HepG2 (cell line): ENCODE measurements around the gene B4GALT2. TPM values are rescaled to one million over a fixed set of nuclear protein-coding genes. Genes with fewer than 3 reads are reported as not detected.

Experiments used
- ATAC-seq: fragments of 200-7000 bp; cut with Tn5 transposase; 3 replicates; pipeline ENCODE4 v1.9.1; 2020; ENCODE audit warnings: mild to moderate bottlenecking, moderate library complexity
- BruUV-seq: library from RNA; stranded (reverse); fragments of 400-500 nt; replicated peaks from 2 replicates; lab custom pipeline; 2021; lab: Mats Ljungman, UMichigan
- CTCF ChIA-PET: fragments of 300-600 bp; formaldehyde crosslinking; extraction: SDS; loops from one replicate; lab custom pipeline; 2021; ENCODE audit warnings: low total read pairs, inconsistent platforms, low intra/inter-chr PET ratio; lab: Yijun Ruan, JAX
- POLR2A ChIA-PET: fragments of 350-600 bp; sonication (Branson Sonifier 250); formaldehyde crosslinking; loops from one replicate; lab custom pipeline; 2020; ENCODE audit warnings: antibody characterized with exemption, inconsistent platforms; lab: Yijun Ruan, JAX
- DNase-seq: peaks from one replicate; pipeline ENCODE4 v3.0.0-alpha.2; 2015; ENCODE audit warnings: low spot score
- FAIRE-seq: peaks from 3 replicates; lab custom pipeline; 2011; peaks lifted over from hg19 to GRCh38; lab: Jason Lieb, UNC
- H2AFZ ChIP-seq: one replicate; pipeline ENCODE4 v1.6.1; 2011; ENCODE audit warnings: low read length, inconsistent platforms
- H3K27ac ChIP-seq: fragments of 300-600 bp; 3 replicates; pipeline ENCODE4 v1.8.0; 2011; ENCODE audit warnings: mixed run types, mild to moderate bottlenecking, mixed read lengths, low read length, inconsistent platforms; ENCODE audit not compliant: insufficient read depth; ENCODE audit errors: extremely low read length
- H3K27me3 ChIP-seq, 2 experiments: fragments of 200-600 bp in 1 of 2; 2 replicates in 1 of 2; 3 replicates in 1 of 2; pipeline versions ENCODE4 v1.6.0 to v1.8.0; 2011; ENCODE audit warnings: low read length in 2 of 2, mild to moderate bottlenecking in 2 of 2, moderate library complexity in 2 of 2, inconsistent platforms in 1 of 2; ENCODE audit not compliant: insufficient read depth in 2 of 2, control insufficient read depth in 1 of 2
- H3K36me3 ChIP-seq, 2 experiments: fragments of 200-600 bp in 1 of 2; replicated peaks in 1 of 2; 2 replicates in 1 of 2; 3 replicates in 1 of 2; pipeline versions ENCODE4 v1.5.1 to v1.8.0; 2011; ENCODE audit warnings: low read length in 2 of 2, inconsistent platforms in 1 of 2; ENCODE audit not compliant: insufficient read depth in 2 of 2, control insufficient read depth in 1 of 2
- H3K4me1 ChIP-seq: 2 replicates; pipeline ENCODE4 v1.5.1; 2012; ENCODE audit warnings: low read length, inconsistent platforms; ENCODE audit not compliant: insufficient read depth
- H3K4me2 ChIP-seq: 2 replicates; pipeline ENCODE4 v1.6.0; 2011; ENCODE audit warnings: low read depth, low read length, inconsistent platforms
- H3K4me3 ChIP-seq, 3 experiments: fragments of 200-600 bp in 1 of 3; sonication (generic), shearing (Covaris generic) in 1 of 3; replicated peaks in 1 of 3; 2 replicates each; pipeline ENCODE4 v1.5.1; 2011 to 2016; ENCODE audit warnings: low read length in 3 of 3, inconsistent platforms in 2 of 3, low read depth in 2 of 3, mild to moderate bottlenecking in 2 of 3, control low read depth in 1 of 3, mixed read lengths in 1 of 3; ENCODE audit not compliant: insufficient read depth in 1 of 3
- H3K79me2 ChIP-seq: one replicate; pipeline ENCODE4 v1.6.1; 2011; ENCODE audit warnings: low read length, inconsistent platforms; ENCODE audit not compliant: insufficient read depth
- H3K9ac ChIP-seq: 2 replicates; pipeline ENCODE4 v1.6.0; 2011; ENCODE audit warnings: mild to moderate bottlenecking, low read depth, low read length, inconsistent platforms; ENCODE audit not compliant: insufficient read depth
- H3K9me3 ChIP-seq: 2 replicates; pipeline ENCODE4 v1.5.1; 2012; ENCODE audit warnings: mild to moderate bottlenecking, low read length
- H4K20me1 ChIP-seq: 2 replicates; pipeline ENCODE4 v1.6.0; 2011; ENCODE audit warnings: inconsistent platforms, mild to moderate bottlenecking, low read length, moderate library complexity; ENCODE audit not compliant: insufficient read depth
- FOXO4 ChIP-seq: sonication (generic); formaldehyde crosslinking; conservative IDR thresholded peaks from 2 replicates; pipeline ENCODE4 v1.8.1; 2023; ENCODE audit warnings: missing genetic modification reagents
- ZFX ChIP-seq: sonication (generic); formaldehyde crosslinking; IDR thresholded peaks from 2 replicates; pipeline ENCODE4 v1.4.0; 2020; ENCODE audit warnings: mild to moderate bottlenecking, low read depth, missing genetic modification reagents, moderate library complexity
- ZNF670 ChIP-seq: sonication (generic); formaldehyde crosslinking; IDR thresholded peaks from 2 replicates; pipeline ENCODE4 v1.8.0; 2022; ENCODE audit warnings: mild to moderate bottlenecking, missing genetic modification reagents, borderline replicate concordance
- WGBS: methylation state at CpG from one replicate; pipeline ENCODE4 v1.1.6; 2017; ENCODE audit warnings: low lambda C conversion rate; 5-methylcytosine and 5-hydroxymethylcytosine counted together
- in situ Hi-C: cut with HindIII; loops from 2 replicates; pipeline ENCODE4 v1.10.0; 2017; ENCODE audit warnings: low pct_unique_long_range_greater_than_20kb; ENCODE audit not compliant: extremely low pct_ligation_motif_present
- intact Hi-C: fragments of 100-400 bp; cut with micrococcal nuclease; formaldehyde crosslinking; loops from one replicate; pipeline ENCODE4 v1.10.0; 2022; ENCODE audit not compliant: unreplicated experiment
- polyA plus RNA-seq, 8 experiments: library from polyadenylated mRNA; depleted of rRNA in 3 of 8; stranded (reverse) in 7 of 8; unstranded in 1 of 8; fragments of >200 nt; fragmentation: Illumina TruSeq in 4 of 8; extraction: Trizol in 4 of 8; gene quantifications; 2 replicates each; pipeline versions ENCODE4 v1.2.1 to v1.2.3, GENCODE V29; 2011 to 2016; ENCODE audit warnings: low read depth in 4 of 8, missing spikeins in 1 of 8, mixed read lengths in 1 of 8; ENCODE audit not compliant: insufficient read depth in 1 of 8
- total RNA-seq, 5 experiments: library from RNA; depleted of rRNA; stranded (reverse); fragments of >200 nt; fragmentation: Illumina TruSeq; extraction: Trizol; gene quantifications; 2 replicates each; pipeline ENCODE4 v1.2.3, GENCODE V29; 2016; ENCODE audit warnings: low read depth in 1 of 5
- TF ChIP-seq, protein P1 (sequence below): IDR thresholded peaks from 2 replicates; pipeline ENCODE4 v1.4.0; 2020; ENCODE audit warnings: mild to moderate bottlenecking, missing genetic modification reagents

B4GALT2 gene
- total and polyA plus RNA-seq, 2 of the 13 experiments (the other 11 are each of a cell fraction or from before 2014, with no cell fraction given): 41.9 to 78.0 TPM

- Histone ChIP-seq H4K20me1 (no peaks in the 10 kb centered on the region), H3K27ac (no peak overlapping the region), H3K79me2 (no peaks in the 10 kb centered on the region), H3K4me1 (peaks cover 58% of the 10 kb centered on the region), H3K36me3 (0 out of 5 replicates have a peak, but pooled peaks cover 0 to 4% of the 10 kb centered on the region in 2 experiments), H3K9ac (no peak overlapping the region; the same call in 1 of the 2 replicates), H3K4me2 (peak overlapping the region; percentile 95), H3K4me3 (peak overlapping the region in 2 of 3 experiments; percentile 23 to 91; a peak in 1 of 6 replicates), H3K9me3 (no peaks in the 10 kb centered on the region), H2AFZ (no peak overlapping the region), H3K27me3 (0 out of 5 replicates have a peak, but pooled peaks cover 0 to 2% of the 10 kb centered on the region in 2 experiments)
- ChIA-PET POLR2A (interaction anchor here (0.7 to 5.4 kb wide), 7 partner anchors 10 to 99 kb away, joined by 3 to 32 read pairs (median 9); partner anchors contain the start of genes ARTN and ATP6V0B), CTCF (no interaction called here)
- in situ Hi-C loops (loop anchor here (5.0 kb wide), 1 partner anchor 36 kb away; no protein-coding TSS in a partner anchor), intact Hi-C loops (loop anchor here (10.0 kb wide), 1 partner anchor 98 kb away; the partner anchor contains the start of gene ARTN)
- FAIRE-seq: no peak
- ATAC-seq: no peak
- WGBS: 40% methylated on average over 8 of the region's 8 CpGs
- BruUV-seq: no TSS peak
- no peak for TF ChIP-seq ZNF670 (CRISPR knock-in tag)
- 0 out of 2 replicates have a peak, but pooled peaks have one; percentile 44 for TF ChIP-seq FOXO4 (CRISPR knock-in tag)
- DNase-seq: no peak
Observed at GRCh38 chr1:44033041-44033575, 54.1 kb downstream of the B4GALT2 start.

DNA sequence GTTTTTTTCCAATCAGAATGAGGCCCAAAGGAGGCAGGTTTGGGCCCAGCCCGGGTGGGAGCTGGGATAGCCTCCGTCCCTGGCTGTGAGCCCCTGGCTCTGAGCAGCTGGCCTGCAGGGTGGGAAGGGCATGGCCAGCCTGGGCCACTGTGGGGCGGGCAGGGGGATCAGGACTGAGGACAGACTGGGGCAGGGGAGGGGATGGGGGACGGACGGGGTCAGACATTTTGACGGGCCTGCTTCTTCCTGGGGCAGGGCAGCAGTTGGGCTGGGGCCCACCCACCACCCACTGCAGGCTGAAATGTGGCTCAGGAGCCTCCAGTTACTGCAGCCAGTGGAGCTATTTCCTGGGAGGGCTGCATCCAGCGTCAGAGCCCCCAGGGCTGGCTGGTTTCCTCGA is 54.7 kb downstream of the B4GALT2 start:
- Histone ChIP-seq H3K27ac (no peak overlapping the region), H4K20me1 (no peaks in the 10 kb centered on the region), H3K9me3 (no peaks in the 10 kb centered on the region), H3K4me2 (peak overlapping the region; percentile 95), H3K4me3 (no peak overlapping the region; a peak in 1 of 6 replicates), H3K27me3 (0 out of 5 replicates have a peak, but pooled peaks cover 0 to 2% of the 10 kb centered on the region in 2 experiments), H3K79me2 (no peaks in the 10 kb centered on the region), H2AFZ (no peak overlapping the region), H3K4me1 (peaks cover 57% of the 10 kb centered on the region), H3K36me3 (0 out of 5 replicates have a peak, but pooled peaks cover 0 to 3% of the 10 kb centered on the region in 2 experiments), H3K9ac (no peak overlapping the region; the same call in 1 of the 2 replicates)
- ATAC-seq (no peak), DNase-seq (no peak), FAIRE-seq (no peak)
- TF ChIP-seq, protein P1, sequence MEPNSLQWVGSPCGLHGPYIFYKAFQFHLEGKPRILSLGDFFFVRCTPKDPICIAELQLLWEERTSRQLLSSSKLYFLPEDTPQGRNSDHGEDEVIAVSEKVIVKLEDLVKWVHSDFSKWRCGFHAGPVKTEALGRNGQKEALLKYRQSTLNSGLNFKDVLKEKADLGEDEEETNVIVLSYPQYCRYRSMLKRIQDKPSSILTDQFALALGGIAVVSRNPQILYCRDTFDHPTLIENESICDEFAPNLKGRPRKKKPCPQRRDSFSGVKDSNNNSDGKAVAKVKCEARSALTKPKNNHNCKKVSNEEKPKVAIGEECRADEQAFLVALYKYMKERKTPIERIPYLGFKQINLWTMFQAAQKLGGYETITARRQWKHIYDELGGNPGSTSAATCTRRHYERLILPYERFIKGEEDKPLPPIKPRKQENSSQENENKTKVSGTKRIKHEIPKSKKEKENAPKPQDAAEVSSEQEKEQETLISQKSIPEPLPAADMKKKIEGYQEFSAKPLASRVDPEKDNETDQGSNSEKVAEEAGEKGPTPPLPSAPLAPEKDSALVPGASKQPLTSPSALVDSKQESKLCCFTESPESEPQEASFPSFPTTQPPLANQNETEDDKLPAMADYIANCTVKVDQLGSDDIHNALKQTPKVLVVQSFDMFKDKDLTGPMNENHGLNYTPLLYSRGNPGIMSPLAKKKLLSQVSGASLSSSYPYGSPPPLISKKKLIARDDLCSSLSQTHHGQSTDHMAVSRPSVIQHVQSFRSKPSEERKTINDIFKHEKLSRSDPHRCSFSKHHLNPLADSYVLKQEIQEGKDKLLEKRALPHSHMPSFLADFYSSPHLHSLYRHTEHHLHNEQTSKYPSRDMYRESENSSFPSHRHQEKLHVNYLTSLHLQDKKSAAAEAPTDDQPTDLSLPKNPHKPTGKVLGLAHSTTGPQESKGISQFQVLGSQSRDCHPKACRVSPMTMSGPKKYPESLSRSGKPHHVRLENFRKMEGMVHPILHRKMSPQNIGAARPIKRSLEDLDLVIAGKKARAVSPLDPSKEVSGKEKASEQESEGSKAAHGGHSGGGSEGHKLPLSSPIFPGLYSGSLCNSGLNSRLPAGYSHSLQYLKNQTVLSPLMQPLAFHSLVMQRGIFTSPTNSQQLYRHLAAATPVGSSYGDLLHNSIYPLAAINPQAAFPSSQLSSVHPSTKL (CRISPR knock-in tag): no peak
- TF ChIP-seq ZFX (CRISPR knock-in tag): 0 out of 2 replicates have a peak, but pooled peaks have one; percentile 5
- ChIA-PET CTCF (no interaction called here), POLR2A (interaction anchor here (0.7 to 5.4 kb wide), 4 partner anchors 10 to 56 kb away, joined by 3 to 22 read pairs (median 3); no protein-coding TSS in a partner anchor)
- BruUV-seq: no TSS peak
- WGBS: 13% methylated on average over 4 of the region's 8 CpGs
- intact Hi-C loops: loop anchor here (10.0 kb wide), 1 partner anchor 99 kb away; the partner anchor contains the start of gene ARTN
- in situ Hi-C loops: loop anchor here (5.0 kb wide), 1 partner anchor 36 kb away; no protein-coding TSS in a partner anchor
